H9 (cell line): ENCODE results near the gene VGLL2. TPM values are rescaled to one million over a fixed set of nuclear protein-coding genes. Genes with fewer than 3 reads are reported as not detected.

Experiments used
- DNase-seq: peaks from one replicate; pipeline ENCODE4 v3.0.0-alpha.2; 2017
- H2AFZ ChIP-seq: one replicate; pipeline ENCODE4 v1.6.1; 2013; ENCODE audit warnings: mild to moderate bottlenecking, low read length, control low read depth, moderate library complexity
- H2AK5ac ChIP-seq: 2 replicates; pipeline ENCODE4 v1.6.1; 2013; ENCODE audit warnings: low read length, control low read depth, mixed read lengths; ENCODE audit not compliant: insufficient read length
- H2BK120ac ChIP-seq: one replicate; pipeline ENCODE4 v1.6.1; 2013; ENCODE audit warnings: low read depth, mild to moderate bottlenecking, low read length, control low read depth, inconsistent platforms; ENCODE audit not compliant: poor library complexity, severe bottlenecking
- H2BK12ac ChIP-seq: 2 replicates; pipeline ENCODE4 v1.6.1; 2013; ENCODE audit warnings: low read length, control low read depth, mixed read lengths, low read depth; ENCODE audit not compliant: insufficient read length
- H2BK15ac ChIP-seq: 2 replicates; pipeline ENCODE4 v1.6.1; 2013; ENCODE audit warnings: low read depth, low read length, control low read depth
- H2BK20ac ChIP-seq: one replicate; pipeline ENCODE4 v1.6.1; 2013; ENCODE audit warnings: low read depth, mild to moderate bottlenecking, low read length, control low read depth, inconsistent platforms; ENCODE audit not compliant: poor library complexity, severe bottlenecking
- H2BK5ac ChIP-seq: 2 replicates; pipeline ENCODE4 v1.6.1; 2013; ENCODE audit warnings: low read length, control low read depth, mixed read lengths; ENCODE audit not compliant: insufficient read length
- H3K14ac ChIP-seq: 2 replicates; pipeline ENCODE4 v1.6.1; 2013; ENCODE audit warnings: low read length, control low read depth; ENCODE audit not compliant: insufficient read depth
- H3K18ac ChIP-seq: 2 replicates; pipeline ENCODE4 v1.6.1; 2013; ENCODE audit warnings: low read depth, mild to moderate bottlenecking, mixed read lengths, low read length, control low read depth; ENCODE audit not compliant: insufficient read length
- H3K23ac ChIP-seq: 2 replicates; pipeline ENCODE4 v1.6.1; 2013; ENCODE audit warnings: low read length, control low read depth, mixed read lengths, low read depth; ENCODE audit not compliant: insufficient read length
- H3K23me2 ChIP-seq: 2 replicates; pipeline ENCODE4 v1.6.1; 2013; ENCODE audit warnings: low read depth, mild to moderate bottlenecking, mixed read lengths, low read length, control low read depth; ENCODE audit not compliant: insufficient read length, poor library complexity, severe bottlenecking
- H3K27ac ChIP-seq: 2 replicates; pipeline ENCODE4 v1.5.1; 2013; ENCODE audit warnings: low read length, control low read depth, mixed read lengths, low read depth; ENCODE audit not compliant: insufficient read length
- H3K27me3 ChIP-seq: 2 replicates; pipeline ENCODE4 v1.6.1; 2013; ENCODE audit warnings: low read length, control low read depth, inconsistent platforms; ENCODE audit not compliant: insufficient read depth
- H3K4ac ChIP-seq: 2 replicates; pipeline ENCODE4 v1.6.1; 2013; ENCODE audit warnings: low read depth, mild to moderate bottlenecking, control low read depth, inconsistent platforms, low read length, moderate library complexity
- H3K4me1 ChIP-seq: 2 replicates; pipeline ENCODE4 v1.6.1; 2013; ENCODE audit warnings: low read length, control low read depth, inconsistent platforms; ENCODE audit not compliant: insufficient read depth
- H3K4me2 ChIP-seq: 2 replicates; pipeline ENCODE4 v1.6.1; 2013; ENCODE audit warnings: low read length, control low read depth, mixed read lengths; ENCODE audit not compliant: insufficient read length, insufficient read depth
- H3K56ac ChIP-seq: 2 replicates; pipeline ENCODE4 v1.6.1; 2013; ENCODE audit warnings: low read depth, mild to moderate bottlenecking, mixed read lengths, low read length, control low read depth; ENCODE audit not compliant: insufficient read length
- H3K79me1 ChIP-seq: 2 replicates; pipeline ENCODE4 v1.6.1; 2013; ENCODE audit warnings: low read depth, mild to moderate bottlenecking, moderate library complexity, low read length, control low read depth, inconsistent platforms; ENCODE audit not compliant: insufficient read depth, poor library complexity, severe bottlenecking
- H3K79me2 ChIP-seq: 2 replicates; pipeline ENCODE4 v1.6.1; 2013; ENCODE audit warnings: low read length, control low read depth, inconsistent platforms; ENCODE audit not compliant: insufficient read depth
- H3K9ac ChIP-seq: 2 replicates; pipeline ENCODE4 v1.6.1; 2013; ENCODE audit warnings: low read length, control low read depth, mixed read lengths; ENCODE audit not compliant: insufficient read length; ENCODE audit errors: extremely low read depth
- H3K9me3 ChIP-seq: one replicate; pipeline ENCODE4 v1.6.1; 2013; ENCODE audit warnings: low read depth, low read length, inconsistent platforms; ENCODE audit not compliant: control insufficient read depth
- H3T11ph ChIP-seq: one replicate; pipeline ENCODE4 v1.6.1; 2013; ENCODE audit warnings: mild to moderate bottlenecking, low read length, control low read depth, inconsistent platforms
- H4K20me1 ChIP-seq: one replicate; pipeline ENCODE4 v1.6.1; 2013; ENCODE audit not compliant: control insufficient read depth, insufficient read length, insufficient read depth
- H4K5ac ChIP-seq: 2 replicates; pipeline ENCODE4 v1.6.1; 2013; ENCODE audit warnings: low read depth, mild to moderate bottlenecking, mixed read lengths, low read length, control low read depth; ENCODE audit not compliant: insufficient read length
- H4K8ac ChIP-seq: replicated peaks from 2 replicates; pipeline ENCODE4 v1.6.1; 2013; ENCODE audit warnings: low read length, control low read depth, mixed read lengths, low read depth; ENCODE audit not compliant: insufficient read length
- H4K91ac ChIP-seq: 2 replicates; pipeline ENCODE4 v1.6.1; 2013; ENCODE audit warnings: low read depth, mild to moderate bottlenecking, moderate library complexity, mixed read lengths, low read length, control low read depth; ENCODE audit not compliant: insufficient read length
- H3K27ac Mint-ChIP-seq, 3 experiments: 2 replicates in 2 of 3; 3 replicates in 1 of 3; pipeline ENCODE4 v1.8.0; 2020 to 2021; ENCODE audit warnings: mixed read lengths in 3 of 3, mild to moderate bottlenecking in 1 of 3, moderate library complexity in 1 of 3
- H3K27me3 Mint-ChIP-seq: 2 replicates; pipeline ENCODE4 v1.8.0; 2021; ENCODE audit warnings: low read depth, mild to moderate bottlenecking, moderate library complexity, mixed read lengths
- H3K36me3 Mint-ChIP-seq, 3 experiments: 2 replicates in 2 of 3; 3 replicates in 1 of 3; pipeline ENCODE4 v1.8.0; 2020 to 2021; ENCODE audit warnings: low read depth in 3 of 3, mixed read lengths in 3 of 3; ENCODE audit not compliant: insufficient read depth in 1 of 3
- H3K4me1 Mint-ChIP-seq, 2 experiments: 2 replicates each; pipeline ENCODE4 v1.8.0; 2020; ENCODE audit warnings: mixed read lengths in 2 of 2
- H3K4me3 Mint-ChIP-seq, 2 experiments: 2 replicates in 1 of 2; 3 replicates in 1 of 2; pipeline ENCODE4 v1.8.0; 2020 to 2021; ENCODE audit warnings: mild to moderate bottlenecking in 2 of 2, mixed read lengths in 2 of 2, moderate library complexity in 1 of 2
- H3K9me3 Mint-ChIP-seq, 2 experiments: 2 replicates in 1 of 2; 3 replicates in 1 of 2; pipeline ENCODE4 v1.8.0; 2020; ENCODE audit warnings: mild to moderate bottlenecking in 2 of 2, mixed read lengths in 2 of 2, moderate library complexity in 1 of 2
- WGBS: extraction: QIAGEN DNeasy Blood & Tissue Kit; methylation state at CpG from one replicate; pipeline ENCODE4 v1.1.7; 2013; ENCODE audit warnings: missing lambda C conversion rate, low lambda C conversion rate, mixed read lengths; ENCODE audit not compliant: insufficient read length; ENCODE audit errors: extremely low coverage; 5-methylcytosine and 5-hydroxymethylcytosine counted together
- total RNA-seq: library from RNA; stranded (reverse); gene quantifications from 2 replicates; pipeline ENCODE4 v1.2.1, GENCODE V29; 2021
- TF ChIP-seq, protein P1 (sequence below): fragments of 200-600 bp; sonication (generic); conservative IDR thresholded peaks from 3 replicates; pipeline ENCODE4 v1.8.0; 2021; ENCODE audit warnings: antibody characterized with exemption, mild to moderate bottlenecking

Gene VGLL2
- total RNA-seq, 1 experiment from 2014 or later = not detected

DNA sequence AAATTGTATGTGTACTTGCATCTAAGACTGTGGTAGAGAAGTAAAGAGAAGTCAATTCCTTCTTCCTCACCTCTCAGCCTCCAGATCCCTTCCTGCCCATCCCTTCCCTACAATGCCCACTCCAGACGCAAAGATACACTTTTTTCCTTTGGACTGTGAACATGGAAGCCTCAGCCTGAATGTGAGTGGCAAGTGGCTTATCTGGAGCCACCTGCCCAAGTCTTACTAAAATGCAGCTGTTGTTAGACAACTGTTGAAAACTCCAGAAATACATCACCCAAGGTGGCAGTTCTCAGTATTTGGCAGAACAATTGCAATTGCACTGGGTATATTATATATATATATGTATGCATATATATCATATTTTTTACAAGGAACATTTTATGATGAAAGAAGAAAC, 7.5 kb downstream of the VGLL2 start:
- H2BK20ac ChIP-seq = no peak overlapping the region
- no peak overlapping the region for H2AK5ac ChIP-seq
- no peak overlapping the region for H2BK120ac ChIP-seq
- no peaks in the 10 kb centered on the region for H3K36me3 Mint-ChIP-seq
- no peaks in the 10 kb centered on the region for H3K9me3 ChIP-seq
- H3K18ac ChIP-seq = no peak overlapping the region
- H2AFZ ChIP-seq = no peak overlapping the region
- no peak overlapping the region for H4K91ac ChIP-seq
- H3K4me1 ChIP-seq = no peaks in the 10 kb centered on the region
- H3K79me1 ChIP-seq = no peaks in the 10 kb centered on the region
- H3K9ac ChIP-seq = no peak overlapping the region
- no peak overlapping the region for H3K4me3 Mint-ChIP-seq
- DNase-seq = no peak
- H2BK5ac ChIP-seq = no peak overlapping the region
- H3K4ac ChIP-seq = no peak overlapping the region
- H4K5ac ChIP-seq = no peak overlapping the region
- no peak overlapping the region for H3K23ac ChIP-seq
- no CpG with 5 or more reads among the region's 1 CpG for WGBS
- peaks cover 38% of the 10 kb centered on the region; the same call in 1 of the 2 replicates for H3K27me3 ChIP-seq
- H3K79me2 ChIP-seq = no peaks in the 10 kb centered on the region
- H2BK15ac ChIP-seq = no peak overlapping the region
- H3K27ac Mint-ChIP-seq = no peak overlapping the region
- H4K20me1 ChIP-seq = no peaks in the 10 kb centered on the region
- peaks cover 8 to 28% of the 10 kb centered on the region in 2 experiments for H3K4me1 Mint-ChIP-seq
- no peak overlapping the region for H2BK12ac ChIP-seq
- no peak overlapping the region for H3K27ac ChIP-seq
- no peak overlapping the region for H3K56ac ChIP-seq
- H4K8ac ChIP-seq = no peak overlapping the region
- TF ChIP-seq, protein P1, sequence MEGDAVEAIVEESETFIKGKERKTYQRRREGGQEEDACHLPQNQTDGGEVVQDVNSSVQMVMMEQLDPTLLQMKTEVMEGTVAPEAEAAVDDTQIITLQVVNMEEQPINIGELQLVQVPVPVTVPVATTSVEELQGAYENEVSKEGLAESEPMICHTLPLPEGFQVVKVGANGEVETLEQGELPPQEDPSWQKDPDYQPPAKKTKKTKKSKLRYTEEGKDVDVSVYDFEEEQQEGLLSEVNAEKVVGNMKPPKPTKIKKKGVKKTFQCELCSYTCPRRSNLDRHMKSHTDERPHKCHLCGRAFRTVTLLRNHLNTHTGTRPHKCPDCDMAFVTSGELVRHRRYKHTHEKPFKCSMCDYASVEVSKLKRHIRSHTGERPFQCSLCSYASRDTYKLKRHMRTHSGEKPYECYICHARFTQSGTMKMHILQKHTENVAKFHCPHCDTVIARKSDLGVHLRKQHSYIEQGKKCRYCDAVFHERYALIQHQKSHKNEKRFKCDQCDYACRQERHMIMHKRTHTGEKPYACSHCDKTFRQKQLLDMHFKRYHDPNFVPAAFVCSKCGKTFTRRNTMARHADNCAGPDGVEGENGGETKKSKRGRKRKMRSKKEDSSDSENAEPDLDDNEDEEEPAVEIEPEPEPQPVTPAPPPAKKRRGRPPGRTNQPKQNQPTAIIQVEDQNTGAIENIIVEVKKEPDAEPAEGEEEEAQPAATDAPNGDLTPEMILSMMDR = no peak
- no peaks in the 10 kb centered on the region; a peak in 1 of 5 replicates for H3K9me3 Mint-ChIP-seq
- H3K23me2 ChIP-seq = peaks cover 4% of the 10 kb centered on the region
- H3K27me3 Mint-ChIP-seq = peaks cover 80% of the 10 kb centered on the region
- no peak overlapping the region for H3T11ph ChIP-seq
- H3K4me2 ChIP-seq = no peak overlapping the region
- no peak overlapping the region for H3K14ac ChIP-seq
